GM23338 (cell line): ENCODE measurements around the gene LPO. TPM values are rescaled to one million over a fixed set of nuclear protein-coding genes. Genes with fewer than 3 reads are reported as not detected.

ENCODE experiments used
- ATAC-seq: fragments of 200-7000 bp; cut with Tn5 transposase; 3 replicates; pipeline ENCODE4 v1.9.1; 2020
- DNase-seq: peaks from one replicate; pipeline ENCODE4 v3.0.0-alpha.2; 2015; ENCODE audit warnings: low spot score
- H2AFZ ChIP-seq: fragments of 200-600 bp; sonication (generic); 2 replicates; pipeline ENCODE4 v1.8.0; 2016; ENCODE audit warnings: antibody characterized with exemption, mild to moderate bottlenecking, moderate library complexity
- H3F3A ChIP-seq: fragments of 200-600 bp; sonication (generic); replicated peaks from 2 replicates; pipeline ENCODE4 v1.8.0; 2017; ENCODE audit warnings: antibody characterized with exemption, mixed run types, low read depth
- H3K27ac ChIP-seq: fragments of 200-600 bp; sonication (generic); 2 replicates; pipeline ENCODE4 v1.6.1; 2016; ENCODE audit warnings: low read depth
- H3K27me3 ChIP-seq: fragments of 200-600 bp; sonication (generic); 2 replicates; pipeline ENCODE4 v1.8.0; 2016; ENCODE audit warnings: mild to moderate bottlenecking, mixed run types, moderate library complexity; ENCODE audit not compliant: insufficient read depth
- H3K36me3 ChIP-seq: fragments of 200-600 bp; sonication (generic); 2 replicates; pipeline ENCODE4 v1.8.0; 2016; ENCODE audit warnings: mild to moderate bottlenecking; ENCODE audit not compliant: insufficient read depth
- H3K4me1 ChIP-seq: fragments of 200-600 bp; sonication (generic); 2 replicates; pipeline ENCODE4 v1.8.0; 2016; ENCODE audit warnings: mild to moderate bottlenecking, moderate library complexity; ENCODE audit not compliant: insufficient read depth
- H3K4me2 ChIP-seq: fragments of 200-600 bp; sonication (generic); 2 replicates; pipeline ENCODE4 v1.7.1; 2017; ENCODE audit warnings: mixed run types
- H3K4me3 ChIP-seq: fragments of 200-600 bp; sonication (generic); 2 replicates; pipeline ENCODE4 v1.6.1; 2016; ENCODE audit warnings: mixed run types
- H3K79me2 ChIP-seq: fragments of 200-600 bp; sonication (generic); replicated peaks from 2 replicates; pipeline ENCODE4 v1.8.0; 2017; ENCODE audit warnings: mild to moderate bottlenecking; ENCODE audit not compliant: insufficient read depth
- H3K9me2 ChIP-seq: fragments of 200-600 bp; sonication (generic); 2 replicates; pipeline ENCODE4 v1.8.0; 2017; ENCODE audit not compliant: insufficient read depth
- H4K20me1 ChIP-seq: fragments of 200-600 bp; sonication (generic); replicated peaks from 2 replicates; pipeline ENCODE4 v1.8.0; 2017; ENCODE audit warnings: mild to moderate bottlenecking; ENCODE audit not compliant: insufficient read depth
- H3K27ac Mint-ChIP-seq: 2 replicates; pipeline ENCODE4 v1.8.0; 2020; ENCODE audit warnings: inconsistent platforms, mild to moderate bottlenecking, moderate library complexity, mixed read lengths
- H3K27me3 Mint-ChIP-seq: 3 replicates; pipeline ENCODE4 v1.8.0; 2022; ENCODE audit warnings: low read depth, mild to moderate bottlenecking, moderate library complexity, mixed read lengths, inconsistent platforms; ENCODE audit not compliant: insufficient read depth, poor library complexity
- H3K36me3 Mint-ChIP-seq: 3 replicates; pipeline ENCODE4 v1.8.0; 2021; ENCODE audit warnings: low read depth, mild to moderate bottlenecking, inconsistent platforms, moderate library complexity, mixed read lengths
- H3K4me1 Mint-ChIP-seq: 3 replicates; pipeline ENCODE4 v1.8.0; 2020; ENCODE audit warnings: mild to moderate bottlenecking, inconsistent platforms, mixed read lengths
- H3K4me3 Mint-ChIP-seq: 3 replicates; pipeline ENCODE4 v1.8.0; 2021; ENCODE audit warnings: moderate library complexity, mild to moderate bottlenecking, inconsistent platforms, mixed read lengths
- H3K9me3 Mint-ChIP-seq: 3 replicates; pipeline ENCODE4 v1.8.0; 2020; ENCODE audit warnings: moderate library complexity, mild to moderate bottlenecking, inconsistent platforms, mixed read lengths
- CREB1 ChIP-seq: fragments of 250-450 bp; sonication (Bioruptor Pico); IDR thresholded peaks from 2 replicates; pipeline ENCODE4 v1.5.0; 2020; ENCODE audit warnings: low read depth, mild to moderate bottlenecking, moderate library complexity
- EZH2 ChIP-seq: fragments of 200-600 bp; sonication (generic); IDR thresholded peaks from one replicate; pipeline ENCODE4 v1.8.0; 2017; ENCODE audit warnings: antibody characterized with exemption, mild to moderate bottlenecking, low read depth; ENCODE audit not compliant: unreplicated experiment
- EZH2phosphoT487 ChIP-seq: fragments of 200-600 bp; sonication (generic); IDR thresholded peaks from one replicate; pipeline ENCODE4 v1.8.1; 2018; ENCODE audit warnings: antibody characterized with exemption; ENCODE audit not compliant: unreplicated experiment
- JUNB ChIP-seq: IDR thresholded peaks from one replicate; pipeline ENCODE4 v1.6.1; 2016; ENCODE audit warnings: antibody characterized with exemption; ENCODE audit not compliant: unreplicated experiment
- NANOG ChIP-seq: IDR thresholded peaks from 2 replicates; pipeline ENCODE4 v1.6.1; 2016; ENCODE audit warnings: antibody characterized with exemption, borderline replicate concordance
- POLR2AphosphoS5 ChIP-seq: IDR thresholded peaks from 2 replicates; pipeline ENCODE4 v1.6.1; 2016; ENCODE audit warnings: antibody characterized with exemption, low read depth
- REST ChIP-seq: IDR thresholded peaks from one replicate; pipeline ENCODE4 v1.6.1; 2018; ENCODE audit warnings: antibody characterized with exemption; ENCODE audit not compliant: unreplicated experiment
- STAT1 ChIP-seq: IDR thresholded peaks from one replicate; pipeline ENCODE4 v1.6.1; 2016; ENCODE audit warnings: antibody characterized with exemption; ENCODE audit not compliant: unreplicated experiment
- ZNF114 ChIP-seq: fragments of 250-450 bp; sonication (Bioruptor Pico); IDR thresholded peaks from 2 replicates; pipeline ENCODE4 v1.5.0; 2020; ENCODE audit warnings: mild to moderate bottlenecking, moderate library complexity
- ZNF331 ChIP-seq: fragments of 250-450 bp; sonication (Bioruptor Pico); IDR thresholded peaks from 2 replicates; pipeline ENCODE4 v1.5.0; 2020; ENCODE audit warnings: low read depth, mild to moderate bottlenecking, moderate library complexity
- ZNF462 ChIP-seq: fragments of 250-450 bp; sonication (Bioruptor Pico); IDR thresholded peaks from 2 replicates; pipeline ENCODE4 v1.5.0; 2020; ENCODE audit warnings: mild to moderate bottlenecking, moderate library complexity
- polyA plus RNA-seq: library from polyadenylated mRNA; unstranded; fragments of >200 nt; fragmentation: Nextera tagmentation; extraction: Ambion mirVana; gene quantifications from 2 replicates; pipeline ENCODE4 v1.2.1, GENCODE V29; 2016
- total RNA-seq: library from RNA; depleted of rRNA; stranded (reverse); fragments of >200 nt; shearing (Covaris generic); gene quantifications from 2 replicates; pipeline ENCODE4 v1.2.3, GENCODE V29; 2014
- TF ChIP-seq, protein P1 (sequence below), 2 experiments: fragments of 200-600 bp in 1 of 2; sonication (generic) in 1 of 2; conservative IDR thresholded peaks; 2 replicates each; pipeline versions ENCODE4 v1.5.1 to v1.6.1; 2016 to 2017; ENCODE audit warnings: antibody characterized with exemption in 2 of 2, low read depth in 2 of 2, mild to moderate bottlenecking in 2 of 2, moderate library complexity in 1 of 2

The LPO gene
- total and polyA plus RNA-seq, 2 experiments from 2014 or later = 0.13 to 0.35 TPM

GRCh38 chr17:58316260-58316960 lies 78.0 kb downstream of the LPO start:
- Mint-ChIP-seq H3K9me3 (no peaks in the 10 kb centered on the region), H3K27me3 (peaks cover 5% of the 10 kb centered on the region), H3K27ac (no peak overlapping the region), H3K4me3 (no peak overlapping the region), H3K4me1 (peaks cover 12% of the 10 kb centered on the region), H3K36me3 (no peaks in the 10 kb centered on the region)
- Histone ChIP-seq H3K4me3 (no peak overlapping the region), H4K20me1 (no peaks in the 10 kb centered on the region), H3K27ac (no peak overlapping the region), H3F3A (no peaks in the 10 kb centered on the region), H3K9me2 (no peaks in the 10 kb centered on the region), H3K4me2 (no peak overlapping the region), H3K79me2 (no peaks in the 10 kb centered on the region), H3K4me1 (no peaks in the 10 kb centered on the region), H3K36me3 (no peaks in the 10 kb centered on the region), H3K27me3 (no peaks in the 10 kb centered on the region), H2AFZ (no peak overlapping the region)
- TF ChIP-seq, protein P1, sequence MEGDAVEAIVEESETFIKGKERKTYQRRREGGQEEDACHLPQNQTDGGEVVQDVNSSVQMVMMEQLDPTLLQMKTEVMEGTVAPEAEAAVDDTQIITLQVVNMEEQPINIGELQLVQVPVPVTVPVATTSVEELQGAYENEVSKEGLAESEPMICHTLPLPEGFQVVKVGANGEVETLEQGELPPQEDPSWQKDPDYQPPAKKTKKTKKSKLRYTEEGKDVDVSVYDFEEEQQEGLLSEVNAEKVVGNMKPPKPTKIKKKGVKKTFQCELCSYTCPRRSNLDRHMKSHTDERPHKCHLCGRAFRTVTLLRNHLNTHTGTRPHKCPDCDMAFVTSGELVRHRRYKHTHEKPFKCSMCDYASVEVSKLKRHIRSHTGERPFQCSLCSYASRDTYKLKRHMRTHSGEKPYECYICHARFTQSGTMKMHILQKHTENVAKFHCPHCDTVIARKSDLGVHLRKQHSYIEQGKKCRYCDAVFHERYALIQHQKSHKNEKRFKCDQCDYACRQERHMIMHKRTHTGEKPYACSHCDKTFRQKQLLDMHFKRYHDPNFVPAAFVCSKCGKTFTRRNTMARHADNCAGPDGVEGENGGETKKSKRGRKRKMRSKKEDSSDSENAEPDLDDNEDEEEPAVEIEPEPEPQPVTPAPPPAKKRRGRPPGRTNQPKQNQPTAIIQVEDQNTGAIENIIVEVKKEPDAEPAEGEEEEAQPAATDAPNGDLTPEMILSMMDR (conservative IDR thresholded peaks at IDR 0.05; ENCODE audit: low read depth in 2 of 2) = no peak
- TF ChIP-seq EZH2phosphoT487 = no peak
- no peak for TF ChIP-seq REST
- no peak for TF ChIP-seq ZNF114 (CRISPR knock-in tag)
- TF ChIP-seq EZH2 = no peak
- no peak for TF ChIP-seq STAT1
- TF ChIP-seq NANOG = no peak
- no peak for TF ChIP-seq CREB1
- no peak for TF ChIP-seq ZNF331 (CRISPR knock-in tag)
- TF ChIP-seq ZNF462 (CRISPR knock-in tag) = no peak
- no peak for TF ChIP-seq JUNB
- TF ChIP-seq POLR2AphosphoS5 = no peak
- DNase-seq (no peak), ATAC-seq (no peak)
